HG03103 (cell line): ENCODE data around the gene INIP.
"Not testable (repeated sequence)": the region's sequence is repeated elsewhere in the genome, so short reads cannot be mapped to it uniquely, and the experiment has no call there.

Experiments used
- ATAC-seq: cut with Tn5 transposase; IDR thresholded peaks from one replicate; pipeline ENCODE4 v1.9.1; 2021; ENCODE audit warnings: low read depth; ENCODE audit not compliant: unreplicated experiment

The INIP gene

DNA sequence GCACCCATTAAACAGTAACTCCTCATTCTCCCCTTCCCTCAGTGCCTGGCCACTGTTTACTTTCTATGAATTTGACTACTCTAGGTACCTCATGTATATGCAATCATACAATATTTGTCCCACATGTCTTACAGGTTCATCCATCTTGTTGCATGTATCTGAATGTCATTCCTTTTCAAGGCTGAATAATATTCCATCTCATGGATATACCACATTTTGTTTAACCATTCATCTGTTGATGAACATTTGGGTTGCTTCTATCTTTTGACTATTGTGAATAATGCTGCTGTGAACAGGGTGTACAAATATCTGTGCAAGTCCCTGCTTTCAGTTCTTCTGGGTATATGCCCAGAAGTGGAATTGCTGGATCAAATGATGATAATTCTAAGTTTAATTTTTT is 40.9 kb downstream of the INIP start:
- no peak for ATAC-seq

DNA sequence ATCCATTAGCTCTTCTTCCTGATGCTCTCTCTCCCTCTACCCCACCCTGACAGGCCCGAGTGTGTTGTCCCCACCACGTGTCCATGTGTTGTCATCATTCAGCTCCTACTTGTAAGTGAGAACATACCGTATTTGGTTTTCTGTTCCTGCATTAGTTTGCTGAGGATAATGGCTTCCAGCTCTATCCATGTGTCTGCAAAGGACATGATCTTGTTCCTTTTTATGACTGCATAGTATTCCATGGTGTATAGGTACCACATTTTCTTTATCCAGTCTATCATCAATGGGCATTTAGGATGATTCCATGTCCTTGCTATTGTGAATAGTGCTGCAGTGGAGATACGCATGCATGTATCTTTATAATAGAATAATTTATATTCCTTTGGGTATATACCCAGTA is 44.7 kb downstream of the INIP start:
- ATAC-seq = not testable (repeated sequence)

DNA sequence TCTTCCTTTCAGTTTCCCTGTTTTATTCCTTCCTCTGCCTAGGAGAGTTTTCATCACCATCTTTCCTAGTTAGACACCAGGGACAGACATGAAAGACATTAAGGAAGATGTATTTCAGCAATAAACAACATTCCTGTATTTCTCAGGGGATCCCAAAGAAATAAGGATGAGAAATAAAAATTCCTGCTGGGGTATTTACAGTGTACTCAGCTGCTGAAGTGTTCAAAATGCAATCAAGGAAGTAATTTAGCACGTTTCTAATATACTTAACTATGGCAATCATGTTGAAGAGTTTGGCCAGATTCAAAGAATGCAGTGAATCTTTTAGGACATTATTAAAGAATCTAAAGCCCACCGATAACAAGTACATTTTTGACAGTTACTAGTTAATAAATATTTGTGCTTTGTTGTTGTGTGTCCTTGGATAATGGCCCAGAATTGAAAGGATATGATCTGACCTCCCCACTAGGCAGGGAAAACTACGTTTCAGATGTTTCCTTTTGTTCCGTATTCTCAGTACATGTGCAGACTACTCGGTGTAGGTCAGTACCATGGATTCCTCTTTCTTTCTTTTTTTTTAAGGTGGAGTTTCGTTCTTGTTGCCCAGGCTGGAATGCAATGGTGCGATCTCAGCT is 46.8 kb downstream of the INIP start:
- ATAC-seq = no peak

DNA sequence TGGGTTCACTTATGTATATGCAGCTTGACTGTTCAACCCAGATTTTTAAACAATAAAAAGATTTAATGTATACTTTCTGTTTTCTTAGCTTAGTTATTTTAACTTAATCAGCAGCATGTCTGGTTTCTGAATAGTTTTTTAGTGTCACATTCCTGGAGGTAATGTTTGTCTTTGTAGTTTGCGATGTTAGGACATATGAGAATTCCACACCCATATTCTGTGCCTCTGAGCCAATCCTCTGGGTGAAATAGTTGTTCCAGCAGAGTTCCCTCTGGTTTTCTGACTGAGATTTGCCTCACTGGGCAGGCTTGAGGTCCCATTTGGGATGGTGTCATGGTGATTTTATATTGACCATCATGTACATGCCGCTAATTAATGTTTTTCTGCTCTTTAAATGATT is 48.6 kb downstream of the INIP start:
- no peak for ATAC-seq

DNA sequence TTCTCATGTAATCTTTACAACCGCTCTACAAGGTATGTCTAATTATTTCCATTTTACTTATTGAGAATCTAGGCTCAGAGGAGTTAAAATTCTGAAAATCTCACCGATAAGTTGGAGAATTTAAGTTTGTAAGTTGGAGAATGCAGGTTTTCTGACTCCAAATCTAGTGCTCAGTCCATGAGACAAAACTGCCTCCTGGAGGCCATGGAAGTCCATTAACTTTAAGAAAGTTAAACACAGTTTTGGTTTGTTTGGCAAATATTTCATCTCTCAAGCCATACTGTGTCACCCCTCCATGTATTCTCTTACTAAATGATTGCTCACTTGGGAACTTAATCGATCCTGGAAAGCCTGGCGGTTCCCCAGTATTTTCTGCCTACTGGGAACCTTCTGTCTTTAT is 52.6 kb downstream of the INIP start:
- ATAC-seq = no peak

DNA sequence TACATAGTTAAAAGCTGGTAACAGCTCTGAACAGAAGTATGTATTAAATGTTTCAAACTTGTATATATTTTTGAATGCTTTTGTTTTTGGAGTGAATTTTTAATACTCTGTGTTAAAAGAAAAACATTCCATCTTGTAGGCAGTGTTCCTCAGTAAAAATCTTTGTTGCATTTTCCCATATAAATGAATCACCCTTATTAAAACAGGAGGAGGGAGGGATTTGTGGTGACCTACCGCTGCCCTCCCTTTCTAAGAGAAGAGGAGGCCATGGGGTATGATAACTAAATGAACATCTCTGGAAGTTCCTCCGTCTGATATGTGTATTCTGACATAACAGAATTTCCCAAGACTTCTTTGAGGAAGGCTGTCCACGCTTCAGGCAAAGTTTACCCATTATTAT is 53.4 kb downstream of the INIP start:
- no peak for ATAC-seq

DNA sequence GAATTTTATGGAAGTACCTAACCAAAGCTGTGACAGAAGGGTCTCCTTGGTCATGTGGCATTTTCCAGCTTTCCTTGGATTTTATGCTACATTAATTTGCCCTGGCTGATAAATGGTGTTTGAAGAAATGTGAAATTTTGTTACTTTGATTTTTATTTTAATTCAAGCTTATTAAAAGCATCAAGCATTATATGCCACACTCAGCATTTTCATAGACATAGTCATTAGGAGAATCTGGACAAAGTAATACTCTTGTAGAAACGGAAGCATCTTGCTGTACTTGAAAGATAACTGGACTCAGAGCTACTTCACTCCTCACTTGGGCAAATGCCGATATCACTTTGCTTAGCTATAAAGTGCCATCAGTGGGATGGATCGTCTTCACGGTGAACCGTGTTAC is 54.2 kb downstream of the INIP start:
- ATAC-seq = no peak

DNA sequence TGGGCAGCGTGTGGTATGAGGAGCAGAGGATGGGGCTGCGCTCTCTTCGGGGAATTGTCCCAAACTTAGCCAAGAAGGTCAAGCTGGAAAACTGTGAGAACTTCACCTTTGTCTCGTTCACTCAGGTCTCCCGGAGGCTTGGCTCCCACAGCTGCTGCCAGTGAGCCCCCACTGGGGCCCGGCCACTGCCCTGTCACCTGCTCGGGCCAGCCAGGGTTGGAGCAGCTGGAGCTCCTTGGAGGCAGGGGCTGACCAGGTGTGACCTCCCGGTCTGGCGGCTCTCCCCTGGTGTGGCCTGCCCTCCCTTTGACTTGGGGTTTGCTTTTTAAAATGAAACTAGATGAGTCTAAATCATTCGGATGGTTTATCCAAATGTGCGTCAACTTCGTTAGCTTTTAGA is 58.0 kb downstream of the INIP start:
- no peak for ATAC-seq

DNA sequence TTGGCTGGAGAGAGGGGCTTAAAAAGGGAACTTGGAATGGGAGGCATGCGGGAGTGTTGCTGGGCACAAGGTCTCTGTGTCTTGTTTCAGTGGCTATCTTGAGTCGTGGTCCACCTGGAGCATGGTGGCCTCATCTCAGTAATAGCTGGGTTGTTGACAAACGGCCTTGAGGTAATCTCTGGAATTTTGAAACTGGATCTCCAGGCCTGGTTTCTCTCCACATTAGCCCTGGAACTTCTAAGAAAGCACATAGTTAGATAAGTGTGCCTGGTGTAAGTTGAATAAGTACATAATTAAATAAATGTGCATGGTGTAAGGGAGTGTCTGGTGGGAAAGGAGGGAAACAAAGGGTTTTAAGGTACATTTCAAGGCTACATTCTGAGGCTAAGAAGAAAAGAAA is 62.2 kb downstream of the INIP start:
- no peak for ATAC-seq

DNA sequence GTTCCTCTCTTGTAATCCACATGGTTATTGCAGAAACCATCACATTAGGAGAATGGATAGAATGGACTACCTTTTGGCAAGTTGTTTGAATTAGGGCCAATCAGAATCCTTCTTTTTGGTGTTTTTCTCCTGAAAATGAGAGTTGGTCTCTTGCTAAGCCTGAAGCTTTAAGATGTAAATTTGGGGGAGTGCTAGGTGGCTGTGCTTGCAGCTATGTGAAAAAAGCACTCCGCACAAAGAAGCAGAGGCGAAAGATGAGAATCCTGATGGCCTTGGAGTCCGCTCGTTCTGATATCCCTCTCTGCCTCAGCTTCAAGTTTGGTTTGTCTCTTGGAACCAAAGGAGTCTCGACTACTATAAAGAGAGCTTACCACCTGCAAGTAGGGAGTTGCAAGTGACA is 63.6 kb downstream of the INIP start:
- ATAC-seq = no peak

DNA sequence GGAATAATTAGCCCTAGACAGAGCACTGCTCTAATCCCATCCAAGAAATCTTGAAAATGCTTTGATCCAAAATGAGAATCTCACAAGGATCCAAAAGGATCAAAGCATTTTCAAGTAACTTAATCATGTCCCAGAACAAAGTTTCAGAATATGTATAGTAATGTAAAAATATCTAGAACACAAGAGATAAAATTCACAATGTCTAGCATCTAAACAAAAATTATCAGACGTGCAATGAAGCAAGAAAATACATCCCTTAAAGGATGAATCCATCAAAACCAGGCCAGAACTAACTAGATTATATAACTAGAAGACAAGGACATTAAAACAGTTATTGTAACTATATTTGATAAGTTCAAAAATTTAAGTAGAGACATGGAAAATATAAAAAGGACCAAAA is 69.3 kb downstream of the INIP start:
- ATAC-seq = no peak

DNA sequence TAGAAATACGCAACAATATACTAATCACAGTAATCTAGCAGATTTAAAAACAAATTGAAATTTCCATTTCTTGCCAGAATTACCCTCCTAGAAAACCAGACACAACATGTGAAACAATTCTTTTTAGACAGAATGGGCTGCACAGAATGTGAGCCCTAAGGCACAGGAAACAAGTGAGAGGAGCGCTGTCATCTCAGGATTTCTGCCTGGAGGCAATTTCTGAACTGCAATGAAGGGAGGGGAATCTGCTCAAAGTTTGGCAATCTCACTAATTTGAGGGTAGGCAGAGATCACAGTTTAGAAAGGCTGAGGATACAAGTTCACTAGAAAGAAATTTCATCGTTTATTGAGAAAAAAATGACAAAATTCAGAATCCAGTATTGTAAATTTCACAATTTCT is 70.3 kb downstream of the INIP start:
- no peak for ATAC-seq

DNA sequence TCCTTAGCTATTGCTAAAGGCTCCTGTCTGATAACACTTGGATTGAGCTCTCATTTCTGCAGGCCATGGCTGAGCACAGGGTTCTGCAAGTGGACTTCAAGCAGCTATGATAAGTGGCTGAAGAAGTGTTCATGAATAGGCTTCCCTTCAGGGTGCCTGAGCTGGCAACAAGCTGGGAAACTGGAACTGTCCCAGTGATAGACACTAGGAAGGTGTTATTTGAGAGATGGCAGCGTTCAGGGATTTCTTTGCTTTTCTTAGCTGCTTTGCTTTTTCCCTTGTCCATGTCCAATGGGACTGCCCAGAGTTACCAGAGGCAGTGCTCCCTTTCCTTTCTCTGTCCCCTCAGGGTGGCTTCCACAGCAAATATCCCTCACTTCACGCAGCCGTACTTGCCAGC is 75.8 kb downstream of the INIP start:
- no peak for ATAC-seq

DNA sequence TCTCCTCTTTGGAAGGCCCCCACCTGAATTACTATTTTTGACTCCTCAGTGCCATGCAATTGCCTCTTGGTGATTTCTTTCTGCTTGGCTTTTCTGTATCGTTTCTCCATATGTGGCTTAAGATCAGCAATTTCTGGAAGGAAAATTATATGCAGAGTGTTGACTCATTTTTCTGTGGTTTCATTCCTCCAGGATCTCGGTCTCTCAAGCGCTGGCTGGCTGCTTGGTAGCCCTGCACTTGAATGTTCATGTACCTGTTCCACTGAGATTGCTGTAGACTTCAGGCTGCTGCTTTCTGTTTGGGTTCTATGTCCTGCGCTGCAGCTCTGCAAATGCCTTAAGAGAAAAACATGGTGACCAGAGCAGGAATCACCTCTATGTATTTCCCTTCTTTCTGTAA is 77.6 kb downstream of the INIP start:
- ATAC-seq = no peak
